PC-3 (cell line): ENCODE results near the gene MUL1. TPM values are rescaled to one million over a fixed set of nuclear protein-coding genes. Genes with fewer than 3 reads are reported as not detected.
"Not testable (repeated sequence)": the region's sequence is repeated elsewhere in the genome, so short reads cannot be mapped to it uniquely, and the experiment has no call there.

ENCODE experiments used
- ATAC-seq: fragments of 200-7000 bp; cut with Tn5 transposase; 2 replicates; pipeline ENCODE4 v1.9.1; 2020; ENCODE audit warnings: mild to moderate bottlenecking, moderate library complexity
- BruUV-seq: library from RNA; stranded (reverse); fragments of 400-500 nt; replicated peaks from 2 replicates; lab custom pipeline; 2021; lab: Mats Ljungman, UMichigan
- CTCF ChIA-PET: fragments of 300-600 bp; sonication (Branson Sonifier 250); formaldehyde crosslinking; loops from one replicate; lab custom pipeline; 2022; ENCODE audit warnings: antibody characterized with exemption; lab: Charles Lee
- POLR2A ChIA-PET: fragments of 300-600 bp; sonication (Branson Sonifier 250); formaldehyde crosslinking; loops from one replicate; lab custom pipeline; 2022; ENCODE audit warnings: antibody characterized with exemption; ENCODE audit not compliant: unreplicated experiment; lab: Charles Lee
- DNase-seq: peaks from one replicate; pipeline ENCODE4 v3.0.0-alpha.2; 2015
- H2AFZ ChIP-seq: fragments of 300-600 bp; sonication (generic); 2 replicates; pipeline ENCODE4 v1.6.0; 2016; ENCODE audit warnings: antibody characterized with exemption, low read length
- H3F3A ChIP-seq: fragments of 300-600 bp; sonication (generic); one replicate; pipeline ENCODE4 v1.6.0; 2017; ENCODE audit warnings: antibody characterized with exemption, low read length, control low read depth, mild to moderate bottlenecking; ENCODE audit not compliant: unreplicated experiment
- H3K27ac ChIP-seq: fragments of 300-600 bp; sonication (generic); 2 replicates; pipeline ENCODE4 v1.5.1; 2016; ENCODE audit warnings: mild to moderate bottlenecking, low read length
- H3K27me3 ChIP-seq: fragments of 300-600 bp; sonication (generic); 2 replicates; pipeline ENCODE4 v1.6.1; 2016; ENCODE audit warnings: low read length, mixed read lengths
- H3K36me3 ChIP-seq: fragments of 300-600 bp; sonication (generic); 2 replicates; pipeline ENCODE4 v1.6.1; 2016; ENCODE audit warnings: low read depth, mixed run types, low read length, mixed read lengths
- H3K4me1 ChIP-seq: fragments of 300-600 bp; sonication (generic); 2 replicates; pipeline ENCODE4 v1.5.1; 2016; ENCODE audit warnings: low read length; ENCODE audit not compliant: insufficient read depth
- H3K4me2 ChIP-seq: fragments of 300-600 bp; sonication (generic); 2 replicates; pipeline ENCODE4 v1.6.0; 2016; ENCODE audit warnings: low read length
- H3K4me3 ChIP-seq: fragments of 300-600 bp; sonication (generic); 2 replicates; pipeline ENCODE4 v1.5.1; 2016; ENCODE audit warnings: mild to moderate bottlenecking, low read length, mixed read lengths
- H3K79me2 ChIP-seq: fragments of 300-600 bp; sonication (generic); 2 replicates; pipeline ENCODE4 v1.6.1; 2017; ENCODE audit warnings: low read length, mixed read lengths
- H3K9ac ChIP-seq: fragments of 300-600 bp; sonication (generic); 2 replicates; pipeline ENCODE4 v1.6.0; 2016; ENCODE audit warnings: mild to moderate bottlenecking, low read length
- H3K9me2 ChIP-seq: fragments of 300-600 bp; sonication (generic); replicated peaks from 2 replicates; pipeline ENCODE4 v1.6.1; 2016; ENCODE audit warnings: mixed run types, low read length, mixed read lengths
- H3K9me3 ChIP-seq: fragments of 300-600 bp; sonication (generic); 2 replicates; pipeline ENCODE4 v1.6.1; 2016; ENCODE audit warnings: low read length, mixed read lengths
- H4K20me1 ChIP-seq: fragments of 300-600 bp; sonication (generic); 2 replicates; pipeline ENCODE4 v1.6.1; 2016; ENCODE audit warnings: low read length, mixed read lengths
- CTCF ChIP-seq: fragments of 300-600 bp; sonication (generic); conservative IDR thresholded peaks from 2 replicates; pipeline ENCODE4 v1.5.1; 2017; ENCODE audit warnings: antibody characterized with exemption, low read depth, mild to moderate bottlenecking, low read length
- EZH2 ChIP-seq: fragments of 300-600 bp; sonication (generic); IDR thresholded peaks from one replicate; pipeline ENCODE4 v1.6.1; 2017; ENCODE audit warnings: antibody characterized with exemption, mild to moderate bottlenecking, low read length; ENCODE audit not compliant: unreplicated experiment
- EZH2phosphoT487 ChIP-seq: fragments of 300-600 bp; sonication (generic); IDR thresholded peaks from 2 replicates; pipeline ENCODE4 v1.6.1; 2018; ENCODE audit warnings: mild to moderate bottlenecking, antibody characterized with exemption, low read length, borderline replicate concordance
- intact Hi-C: fragments of 100-400 bp; cut with micrococcal nuclease; formaldehyde crosslinking; loops from 2 replicates; pipeline ENCODE4 v1.9.0; 2023
- total RNA-seq: library from RNA; depleted of rRNA; stranded (reverse); fragments of >200 nt; gene quantifications from 2 replicates; pipeline ENCODE4 v1.2.3, GENCODE V29; 2014

MUL1 gene
- total RNA-seq, 1 experiment from 2014 or later: 28.9 TPM

GRCh38 chr1:20499105-20499504 lies 8.8 kb downstream of the MUL1 start:
- H3K27ac ChIP-seq: no peak overlapping the region
- no peak overlapping the region for H3K4me2 ChIP-seq
- no peak for DNase-seq
- H3K9me3 ChIP-seq: no peaks in the 10 kb centered on the region
- no peaks in the 10 kb centered on the region for H4K20me1 ChIP-seq
- no peak overlapping the region for H3K9ac ChIP-seq
- TF ChIP-seq EZH2 (no peak), CTCF (no peak), EZH2phosphoT487 (no peak)
- H3K4me1 ChIP-seq: peaks cover 40% of the 10 kb centered on the region
- H3K9me2 ChIP-seq: no peaks in the 10 kb centered on the region
- no TSS peak for BruUV-seq
- peaks cover 12% of the 10 kb centered on the region for H3F3A ChIP-seq
- ChIA-PET CTCF (no interaction called here), POLR2A (no interaction called here)
- no peak for ATAC-seq
- peaks cover 29% of the 10 kb centered on the region for H3K36me3 ChIP-seq
- intact Hi-C loops: loop anchor here (10.0 kb wide), 1 partner anchor 584 kb away; no protein-coding TSS in a partner anchor
- H2AFZ ChIP-seq: no peak overlapping the region
- no peaks in the 10 kb centered on the region for H3K27me3 ChIP-seq
- peaks cover 14% of the 10 kb centered on the region for H3K79me2 ChIP-seq
- no peak overlapping the region for H3K4me3 ChIP-seq

GRCh38 chr1:20498116-20498515 lies 9.8 kb downstream of the MUL1 start:
- Histone ChIP-seq H3K27me3 (no peaks in the 10 kb centered on the region), H3K36me3 (peaks cover 26% of the 10 kb centered on the region), H3K79me2 (peaks cover 4% of the 10 kb centered on the region; the same call in 1 of the 2 replicates), H3K9me3 (no peaks in the 10 kb centered on the region), H3K9me2 (no peaks in the 10 kb centered on the region), H3K4me3 (no peak overlapping the region), H3K9ac (no peak overlapping the region), H3K27ac (0 out of 2 replicates have a peak overlapping the region, but pooled peaks have one; percentile 98), H4K20me1 (no peaks in the 10 kb centered on the region), H3F3A (peaks cover 12% of the 10 kb centered on the region), H2AFZ (no peak overlapping the region), H3K4me1 (peaks cover 47% of the 10 kb centered on the region), H3K4me2 (no peak overlapping the region)
- ATAC-seq (no peak), DNase-seq (no peak)
- POLR2A ChIA-PET: no interaction called here
- intact Hi-C loops: loop anchor here (10.0 kb wide), 1 partner anchor 583 kb away; no protein-coding TSS in a partner anchor
- no peak for TF ChIP-seq EZH2
- no peak for TF ChIP-seq CTCF
- TF ChIP-seq EZH2phosphoT487: no peak
- CTCF ChIA-PET: interaction anchor here (0.6 kb wide), 1 partner anchor 387 kb away, joined by 3 read pairs; no protein-coding TSS in a partner anchor
- no TSS peak for BruUV-seq

- Histone ChIP-seq H3K36me3 (peaks cover 22% of the 10 kb centered on the region), H3K79me2 (no peaks in the 10 kb centered on the region), H3K4me2 (0 out of 2 replicates have a peak overlapping the region, but pooled peaks have one; percentile 2), H3K27ac (peak overlapping the region; percentile 98), H3F3A (peaks cover 12% of the 10 kb centered on the region), H3K4me1 (peaks cover 47% of the 10 kb centered on the region), H4K20me1 (no peaks in the 10 kb centered on the region), H3K9me3 (no peaks in the 10 kb centered on the region), H2AFZ (no peak overlapping the region), H3K9ac (peak overlapping the region; percentile 71; the same call in 1 of the 2 replicates), H3K27me3 (no peaks in the 10 kb centered on the region), H3K9me2 (no peaks in the 10 kb centered on the region), H3K4me3 (no peak overlapping the region)
- POLR2A ChIA-PET: no interaction called here
- BruUV-seq: no TSS peak
- no peak for DNase-seq
- CTCF ChIA-PET: no interaction called here
- no peak for ATAC-seq
- intact Hi-C loops: loop anchor here (10.0 kb wide), 1 partner anchor 583 kb away; no protein-coding TSS in a partner anchor
- no peak for TF ChIP-seq EZH2
Observed at GRCh38 chr1:20497506-20497905, 10.4 kb downstream of the MUL1 start.

- peak overlapping the region; percentile 98 for H3K27ac ChIP-seq
- H3K9ac ChIP-seq: peak overlapping the region; percentile 71
- H3K4me1 ChIP-seq: peaks cover 47% of the 10 kb centered on the region
- H2AFZ ChIP-seq, H3K27me3 ChIP-seq, BruUV-seq, H3K9me3 ChIP-seq, H4K20me1 ChIP-seq, POLR2A ChIA-PET, H3K9me2 ChIP-seq, H3K79me2 ChIP-seq: not testable (repeated sequence)
- H3F3A ChIP-seq: peaks cover 12% of the 10 kb centered on the region
- peak overlapping the region; percentile 10; the same call in 1 of the 2 replicates for H3K4me3 ChIP-seq
- peak overlapping the region; percentile 62 for H3K4me2 ChIP-seq
- intact Hi-C loops: loop anchor here (10.0 kb wide), 1 partner anchor 582 kb away; no protein-coding TSS in a partner anchor
- DNase-seq (peak; percentile 54), ATAC-seq (peak; percentile 2; the same call in 1 of the 2 replicates)
- CTCF ChIA-PET: interaction anchor here (0.7 kb wide), 1 partner anchor 27 kb away, joined by 3 read pairs; no protein-coding TSS in a partner anchor
- H3K36me3 ChIP-seq: peaks cover 19% of the 10 kb centered on the region
Observed at GRCh38 chr1:20496725-20497383, 11.1 kb downstream of the MUL1 start.
